AG09309 (cell line): ENCODE measurements around the gene ROR2.

Experiments
- DNase-seq: peaks from one replicate; pipeline ENCODE4 v3.0.0-alpha.2; 2010; ENCODE audit warnings: low read depth
- H3K4me3 ChIP-seq: 2 replicates; pipeline ENCODE4 v1.5.1; 2011; ENCODE audit warnings: mild to moderate bottlenecking, low read depth, low read length, moderate library complexity; ENCODE audit not compliant: control insufficient read depth
- CTCF ChIP-seq: IDR thresholded peaks from 2 replicates; pipeline ENCODE4 v1.5.1; 2011; ENCODE audit warnings: mild to moderate bottlenecking, low read depth, low read length, inconsistent platforms; ENCODE audit not compliant: insufficient read depth, control insufficient read depth; ENCODE audit errors: missing control alignments

The ROR2 gene

DNA sequence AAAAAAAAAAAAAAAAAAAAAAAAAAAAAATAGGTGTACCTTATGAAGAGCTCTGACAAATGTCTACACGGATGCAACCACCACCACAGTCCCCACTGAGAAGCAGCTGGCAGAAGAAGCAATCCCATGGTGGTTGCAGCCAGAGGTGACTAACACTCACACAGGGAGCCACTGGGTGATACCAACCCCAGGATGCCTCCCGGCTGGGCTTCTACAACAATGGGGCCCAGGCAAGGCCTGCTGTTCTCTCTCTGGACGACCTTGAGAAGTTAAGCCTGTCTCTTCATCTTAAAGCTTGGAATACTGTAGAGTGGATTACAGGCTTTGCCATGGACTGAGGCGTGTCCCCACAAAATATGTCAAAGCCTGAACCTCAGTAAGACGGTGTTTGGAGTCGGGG lies 104.1 kb downstream of the ROR2 start:
- no peak for DNase-seq
- no peak for TF ChIP-seq CTCF
- H3K4me3 ChIP-seq, result no peak overlapping the region

DNA sequence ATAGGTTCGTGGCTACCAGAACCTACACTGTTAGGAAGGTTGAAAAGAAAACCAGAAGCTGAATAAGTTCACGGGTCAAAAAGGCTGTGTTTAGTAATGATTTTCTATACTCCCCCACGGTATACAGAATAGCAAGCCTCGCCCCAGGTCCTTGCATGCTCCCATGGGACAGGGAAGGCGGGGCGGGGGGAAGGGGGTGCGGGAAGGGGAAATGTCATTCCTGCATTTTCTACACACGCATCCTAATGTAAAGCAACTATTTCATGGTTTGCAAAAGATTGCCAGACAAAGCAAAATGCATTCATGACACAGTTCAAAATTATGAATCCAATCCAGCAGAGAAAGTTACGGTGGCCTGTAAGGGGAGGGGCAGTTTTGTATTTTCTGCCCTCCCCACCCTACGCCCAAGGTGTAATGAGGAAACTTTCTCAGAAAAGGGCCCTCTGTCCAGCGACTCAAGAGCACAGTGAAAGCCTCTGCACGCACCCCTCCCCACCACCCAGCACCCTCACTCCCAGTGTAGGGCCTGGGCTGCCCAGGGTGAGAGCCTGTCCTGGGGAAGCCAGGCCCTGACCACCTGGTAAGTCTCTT lies 105.2 kb downstream of the ROR2 start:
- no peak for DNase-seq
- no peak for TF ChIP-seq CTCF
- H3K4me3 ChIP-seq, result no peak overlapping the region

DNA sequence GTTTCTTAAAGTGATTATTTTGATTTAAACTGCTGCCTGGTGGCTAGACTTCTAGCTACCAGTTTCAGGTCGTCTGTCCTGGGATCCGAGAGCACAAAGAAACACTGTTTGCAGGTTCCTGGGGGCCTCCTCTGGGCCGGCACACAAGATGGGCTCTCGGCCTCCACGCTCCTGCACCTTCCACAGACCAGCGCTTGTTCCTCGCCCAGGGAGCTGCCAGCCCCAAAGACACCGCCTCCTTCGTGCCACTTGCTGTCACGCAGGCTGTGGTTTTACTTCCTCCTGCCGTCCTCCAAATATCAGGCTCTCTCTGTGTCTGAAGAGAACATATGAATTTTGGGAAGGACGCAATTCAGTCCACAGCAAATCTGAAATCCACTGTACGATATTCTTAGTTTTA lies 105.8 kb downstream of the ROR2 start:
- no peak overlapping the region for H3K4me3 ChIP-seq
- TF ChIP-seq CTCF, result no peak
- no peak for DNase-seq

GRCh38 chr9:91843623-91844148 lies 106.3 kb downstream of the ROR2 start:
- no peak for DNase-seq
- no peak for TF ChIP-seq CTCF
- no peak overlapping the region for H3K4me3 ChIP-seq

- H3K4me3 ChIP-seq, result no peak overlapping the region
- TF ChIP-seq CTCF, result no peak
- no peak for DNase-seq
Measured at GRCh38 chr9:91843093-91843492, 106.9 kb downstream of the ROR2 start.

- no peak for TF ChIP-seq CTCF
- DNase-seq, result no peak
- H3K4me3 ChIP-seq, result no peak overlapping the region
Measured at GRCh38 chr9:91842358-91843049, 107.5 kb downstream of the ROR2 start.
